GM12872 (cell line): ENCODE results near the gene EIF2B4.

Experiments used
- CTCF ChIP-seq: IDR thresholded peaks from 3 replicates; pipeline ENCODE4 v1.5.1; 2011; ENCODE audit warnings: low read depth, mild to moderate bottlenecking, low read length, moderate library complexity; ENCODE audit not compliant: insufficient read depth

The EIF2B4 gene

GRCh38 chr2:27347641-27348040 is 22.5 kb downstream of the EIF2B4 start:
- TF ChIP-seq CTCF: no peak

- no peak for TF ChIP-seq CTCF
Observed at GRCh38 chr2:27336173-27336572, 34.0 kb downstream of the EIF2B4 start.

GRCh38 chr2:27335311-27335710 is 34.8 kb downstream of the EIF2B4 start:
- TF ChIP-seq CTCF: no peak

GRCh38 chr2:27324720-27325119 is 45.4 kb downstream of the EIF2B4 start:
- TF ChIP-seq CTCF: no peak

- TF ChIP-seq CTCF: no peak
Observed at GRCh38 chr2:27323596-27324285, 46.4 kb downstream of the EIF2B4 start.

GRCh38 chr2:27322766-27323595 is 47.2 kb downstream of the EIF2B4 start, which contains the start of gene MPV17:
TSS of gene MPV17 (minus strand) at chr2:27323097. CDS start at chr2:27322517, 580 bp downstream.
- TF ChIP-seq CTCF: no peak

GRCh38 chr2:27322301-27322765 is 47.8 kb downstream of the EIF2B4 start:
- no peak for TF ChIP-seq CTCF
